ENCODE results near the gene SYTL3. TPM values are rescaled to one million over a fixed set of nuclear protein-coding genes. Genes with fewer than 3 reads are reported as not detected.

Gene SYTL3
- total and polyA plus RNA-seq, 10 of the 15 experiments (the other 5 are each of a cell fraction or from before 2014, with no cell fraction given), result 3.3 to 12.1 (median 6.9) TPM

DNA sequence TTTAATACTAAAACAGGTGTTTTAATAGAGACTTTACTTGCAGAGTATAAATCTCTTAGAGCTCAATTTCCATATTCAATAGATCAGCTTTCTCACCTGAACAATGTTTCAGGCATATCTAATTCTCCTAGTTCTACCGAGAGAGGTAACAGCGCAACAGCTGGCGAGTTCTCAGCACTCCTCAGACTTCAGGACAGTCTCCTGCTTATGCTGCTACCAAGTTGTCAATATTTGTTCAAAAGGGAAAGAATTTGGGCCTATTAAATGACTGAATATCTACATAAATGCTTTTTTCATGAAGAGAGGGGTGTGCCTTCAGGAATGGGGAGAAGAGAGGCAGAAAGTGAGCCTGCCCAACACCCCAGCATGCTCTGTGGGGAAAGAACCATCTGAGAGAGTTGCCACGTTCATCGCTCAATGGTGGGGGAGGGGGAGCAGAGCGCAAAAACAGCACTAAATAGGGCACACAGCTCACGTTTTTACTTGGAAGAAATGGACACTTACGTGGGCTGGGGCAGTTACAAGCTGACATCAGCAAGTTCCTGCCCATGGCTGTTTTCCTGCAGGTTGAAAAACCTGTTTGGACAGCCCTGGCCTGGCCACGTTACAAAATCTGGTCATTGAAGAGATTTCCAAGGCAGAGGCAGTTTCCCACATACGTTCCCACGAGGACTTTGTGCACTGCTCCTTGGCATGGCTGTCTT, 131.3 kb downstream of the SYTL3 start:
- in situ Hi-C loops (cut with MboI) (no loop called here), intact Hi-C loops (cut with micrococcal nuclease; ENCODE audit: unreplicated experiment) (no loop called here)
- H3K4me1 ChIP-seq (ENCODE audit: control insufficient read depth, insufficient read depth, low read length), result no peaks in the 10 kb centered on the region
- H3K27me3 ChIP-seq (replicated peaks in 1 of 2; ENCODE audit: control insufficient read depth in 2 of 2, insufficient read depth in 2 of 2, low read length in 1 of 2), result no peaks in the 10 kb centered on the region
- H3K4me2 ChIP-seq (ENCODE audit: control insufficient read depth, insufficient read depth), result no peak overlapping the region
- H3K79me2 ChIP-seq (ENCODE audit: control insufficient read depth, insufficient read depth, low read length), result peaks cover 2% of the 10 kb centered on the region; the same call in 1 of the 2 replicates
- peak; percentile 25 for TF ChIP-seq POLR2A (IDR thresholded peaks at IDR 0.05; ENCODE audit: low read depth, low read length)
- TF ChIP-seq CHD2 (IDR thresholded peaks at IDR 0.05; ENCODE audit: borderline replicate concordance, low read depth, low read length), result no peak
- no peak overlapping the region for H2AFZ ChIP-seq (ENCODE audit: control insufficient read depth, low read depth, low read length)
- no peak overlapping the region for H3K9ac ChIP-seq (ENCODE audit: control insufficient read depth, insufficient read depth, low read length)
- no peaks in the 10 kb centered on the region; the same call in 1 of the 2 replicates for H4K20me1 ChIP-seq (ENCODE audit: control insufficient read depth, insufficient read depth)
- ATAC-seq, result no peak
- H3K9me3 ChIP-seq (replicated peaks; ENCODE audit: control insufficient read depth, insufficient read depth, low read length), result no peaks in the 10 kb centered on the region
- POLR2A ChIA-PET, result interaction anchor here (0.6 kb wide), 1 partner anchor 327 kb away, joined by 4 read pairs; no protein-coding TSS in a partner anchor
- no TSS peak for BruUV-seq (replicated peaks)
- RAD21 ChIA-PET (ENCODE audit: unreplicated experiment), result interaction anchor here (0.5 kb wide), 1 partner anchor 88 kb away, joined by 4 read pairs; no protein-coding TSS in a partner anchor
- SMC1A ChIA-PET (ENCODE audit: uncharacterized antibody, unreplicated experiment), result interaction anchor here (0.5 to 2.3 kb wide), 8 partner anchors 8 to 368 kb away, joined by 3 to 11 read pairs (median 3); no protein-coding TSS in a partner anchor
- CTCF ChIA-PET, result interaction anchor here (0.7 to 2.8 kb wide), 6 partner anchors 13 to 353 kb away, joined by 3 to 9 read pairs (median 4); no protein-coding TSS in a partner anchor
- H3K27ac ChIP-seq (ENCODE audit: control insufficient read depth, insufficient read depth), result no peak overlapping the region
- DNase-seq (ENCODE audit: low read depth, low spot score), result no peak
- H3K4me3 ChIP-seq, result no peak overlapping the region
- FAIRE-seq, result no peak
- H3K36me3 ChIP-seq (ENCODE audit: control insufficient read depth in 2 of 2, insufficient read depth in 2 of 2, low read length in 1 of 2), result peaks cover 60 to 63% of the 10 kb centered on the region in 2 experiments
- WGBS (ENCODE audit: insufficient coverage, insufficient replicate concordance, low lambda C conversion rate, missing lambda C conversion rate), result 76% methylated on average over 11 of the region's 11 CpGs

- no TSS peak for BruUV-seq (replicated peaks)
- FAIRE-seq, result no peak
- H4K20me1 ChIP-seq (ENCODE audit: control insufficient read depth, insufficient read depth), result no peaks in the 10 kb centered on the region; the same call in 1 of the 2 replicates
- TF ChIP-seq IKZF1 (conservative IDR thresholded peaks at IDR 0.05) (no peak), BHLHE40 (IDR thresholded peaks at IDR 0.05; ENCODE audit: borderline replicate concordance in 1 of 2, low read depth in 2 of 2, low read length in 1 of 2) (no peak), RAD21 (IDR thresholded peaks at IDR 0.05; ENCODE audit: insufficient read depth, low read depth, low read length) (no peak), MTA3 (IDR thresholded peaks at IDR 0.05; ENCODE audit: borderline replicate concordance, low read length) (no peak), FOS (IDR thresholded peaks at IDR 0.05; ENCODE audit: borderline replicate concordance, extremely low read depth, insufficient read length) (no peak), NBN (IDR thresholded peaks at IDR 0.05) (no peak), KAT2A (conservative IDR thresholded peaks at IDR 0.05; ENCODE audit: control insufficient read depth, low read depth, low read length) (no peak), NRF1 (conservative IDR thresholded peaks at IDR 0.05; ENCODE audit: low read depth, low read length) (no peak), TCF3 (IDR thresholded peaks at IDR 0.05; ENCODE audit: borderline replicate concordance, insufficient read depth, low read depth, low read length) (no peak), SMC3 (IDR thresholded peaks at IDR 0.05; ENCODE audit: borderline replicate concordance, low read length) (no peak), PKNOX1 (IDR thresholded peaks at IDR 0.05) (no peak)
Measured at GRCh38 chr6:158781692-158782373, 132.0 kb downstream of the SYTL3 start.

More at GRCh38 chr6:158781692-158782373, 132.0 kb downstream of the SYTL3 start:
- intact Hi-C loops (cut with micrococcal nuclease; ENCODE audit: unreplicated experiment), result no loop called here
- H3K9ac ChIP-seq (ENCODE audit: control insufficient read depth, insufficient read depth, low read length), result no peak overlapping the region
- ChIA-PET POLR2A (no interaction called here), RAD21 (ENCODE audit: unreplicated experiment) (no interaction called here), SMC1A (ENCODE audit: uncharacterized antibody, unreplicated experiment) (interaction anchor here (1.3 to 2.3 kb wide), 3 partner anchors 8 to 189 kb away, joined by 3 to 11 read pairs (median 5); no protein-coding TSS in a partner anchor), CTCF (interaction anchor here (1.3 to 1.5 kb wide), 2 partner anchors 64 to 177 kb away, joined by 4 to 5 read pairs; no protein-coding TSS in a partner anchor)
- no peaks in the 10 kb centered on the region for H3K4me1 ChIP-seq (ENCODE audit: control insufficient read depth, insufficient read depth, low read length)
- ATAC-seq (no peak), DNase-seq (ENCODE audit: low read depth, low spot score) (no peak)
- no peak overlapping the region for H3K4me3 ChIP-seq
- no peak overlapping the region for H3K27ac ChIP-seq (ENCODE audit: control insufficient read depth, insufficient read depth)
- H2AFZ ChIP-seq (ENCODE audit: control insufficient read depth, low read depth, low read length), result no peak overlapping the region
- H3K4me2 ChIP-seq (ENCODE audit: control insufficient read depth, insufficient read depth), result no peak overlapping the region
- H3K36me3 ChIP-seq (ENCODE audit: control insufficient read depth in 2 of 2, insufficient read depth in 2 of 2, low read length in 1 of 2), result peaks cover 62% of the 10 kb centered on the region in 2 experiments
- H3K79me2 ChIP-seq (ENCODE audit: control insufficient read depth, insufficient read depth, low read length), result peaks cover 2% of the 10 kb centered on the region; the same call in 1 of the 2 replicates
- H3K9me3 ChIP-seq (replicated peaks; ENCODE audit: control insufficient read depth, insufficient read depth, low read length), result no peaks in the 10 kb centered on the region
- no peaks in the 10 kb centered on the region for H3K27me3 ChIP-seq (replicated peaks in 1 of 2; ENCODE audit: control insufficient read depth in 2 of 2, insufficient read depth in 2 of 2, low read length in 1 of 2)
- in situ Hi-C loops (cut with MboI), result no loop called here
- WGBS (ENCODE audit: insufficient coverage, insufficient replicate concordance, low lambda C conversion rate, missing lambda C conversion rate), result 90% methylated on average over 19 of the region's 19 CpGs

All from GM12878 (cell line).